ENCODE results near the gene GPHB5. TPM values are rescaled to one million over a fixed set of nuclear protein-coding genes. Genes with fewer than 3 reads are reported as not detected.

Gene GPHB5
- total and polyA plus RNA-seq, 2 experiments from 2014 or later, result not detected

GRCh38 chr14:63361790-63362189, 43.1 kb upstream of the GPHB5 start:
- no peaks in the 10 kb centered on the region for H3K36me3 ChIP-seq (ENCODE audit: insufficient read depth)
- Mint-ChIP-seq H3K4me3 (no peak overlapping the region), H3K27me3 (ENCODE audit: insufficient read depth, low read depth, poor library complexity) (peaks cover 3% of the 10 kb centered on the region), H3K36me3 (ENCODE audit: low read depth) (no peaks in the 10 kb centered on the region), H3K9me3 (no peaks in the 10 kb centered on the region; the same call in 2 of the 3 replicates), H3K4me1 (peaks cover 2% of the 10 kb centered on the region; the same call in 1 of the 3 replicates), H3K27ac (no peak overlapping the region)
- no peaks in the 10 kb centered on the region for H4K20me1 ChIP-seq (replicated peaks; ENCODE audit: insufficient read depth)
- no peak overlapping the region for H3K4me2 ChIP-seq
- H3K4me1 ChIP-seq (ENCODE audit: insufficient read depth), result no peaks in the 10 kb centered on the region
- no peaks in the 10 kb centered on the region for H3K79me2 ChIP-seq (replicated peaks; ENCODE audit: insufficient read depth)
- no peak overlapping the region for H3K27ac ChIP-seq (ENCODE audit: low read depth)
- TF ChIP-seq ZNF114 (CRISPR knock-in tag; IDR thresholded peaks at IDR 0.05) (no peak), CTCF (conservative IDR thresholded peaks at IDR 0.05; ENCODE audit: low read depth in 2 of 2) (peak; percentile 21 to 29; a peak in 3 of 4 replicates)
- no peak overlapping the region for H3K4me3 ChIP-seq
- peak; percentile 50; the same call in 2 of the 3 replicates for ATAC-seq
- H3F3A ChIP-seq (replicated peaks; ENCODE audit: low read depth), result no peaks in the 10 kb centered on the region
- H2AFZ ChIP-seq, result no peak overlapping the region
- DNase-seq (ENCODE audit: low spot score), result no peak
- no peaks in the 10 kb centered on the region; the same call in 1 of the 2 replicates for H3K9me2 ChIP-seq (ENCODE audit: insufficient read depth)
- H3K27me3 ChIP-seq (ENCODE audit: insufficient read depth), result no peaks in the 10 kb centered on the region

- Mint-ChIP-seq H3K27me3 (ENCODE audit: insufficient read depth, low read depth, poor library complexity) (peaks cover 3% of the 10 kb centered on the region), H3K4me3 (no peak overlapping the region), H3K9me3 (no peaks in the 10 kb centered on the region), H3K4me1 (no peaks in the 10 kb centered on the region), H3K27ac (no peak overlapping the region), H3K36me3 (ENCODE audit: low read depth) (no peaks in the 10 kb centered on the region)
- Histone ChIP-seq H2AFZ (no peak overlapping the region), H3K4me1 (ENCODE audit: insufficient read depth) (no peaks in the 10 kb centered on the region), H3K9me2 (ENCODE audit: insufficient read depth) (no peaks in the 10 kb centered on the region; the same call in 1 of the 2 replicates), H3K4me3 (no peak overlapping the region), H3K27me3 (ENCODE audit: insufficient read depth) (no peaks in the 10 kb centered on the region), H3K79me2 (replicated peaks; ENCODE audit: insufficient read depth) (no peaks in the 10 kb centered on the region), H3K36me3 (ENCODE audit: insufficient read depth) (no peaks in the 10 kb centered on the region), H3K27ac (ENCODE audit: low read depth) (no peak overlapping the region), H3F3A (replicated peaks; ENCODE audit: low read depth) (no peaks in the 10 kb centered on the region), H4K20me1 (replicated peaks; ENCODE audit: insufficient read depth) (no peaks in the 10 kb centered on the region), H3K4me2 (no peak overlapping the region)
- DNase-seq (ENCODE audit: low spot score), result no peak
- TF ChIP-seq ZNF331 (CRISPR knock-in tag; IDR thresholded peaks at IDR 0.05; ENCODE audit: low read depth), result no peak
- no peak for TF ChIP-seq CREB1 (CRISPR knock-in tag; IDR thresholded peaks at IDR 0.05; ENCODE audit: low read depth)
- no peak for TF ChIP-seq POLR2AphosphoS5 (IDR thresholded peaks at IDR 0.05; ENCODE audit: low read depth)
- TF ChIP-seq STAT1 (IDR thresholded peaks at IDR 0.05; ENCODE audit: unreplicated experiment), result no peak
- TF ChIP-seq ZNF462 (CRISPR knock-in tag; IDR thresholded peaks at IDR 0.05), result no peak
- no peak for TF ChIP-seq NANOG (IDR thresholded peaks at IDR 0.05; ENCODE audit: borderline replicate concordance)
- no peak for TF ChIP-seq ETS1 (IDR thresholded peaks at IDR 0.05)
- no peak for ATAC-seq
Measured at GRCh38 chr14:63357841-63358240, 39.1 kb upstream of the GPHB5 start.

Data from GM23338 (cell line).